HCT116 (cell line): ENCODE measurements around the gene ZIC5. TPM values are rescaled to one million over a fixed set of nuclear protein-coding genes. Genes with fewer than 3 reads are reported as not detected.

Source experiments
- ATAC-seq: fragments of 200-7000 bp; cut with Tn5 transposase; 2 replicates; pipeline ENCODE4 v1.9.1; 2020; ENCODE audit warnings: mild to moderate bottlenecking, moderate library complexity
- BruUV-seq: library from RNA; stranded (reverse); fragments of 400-500 nt; replicated peaks from 2 replicates; lab custom pipeline; 2021; lab: Mats Ljungman, UMichigan
- CTCF ChIA-PET: fragments of 300-600 bp; sonication (Branson Sonifier 250); formaldehyde crosslinking; loops from one replicate; lab custom pipeline; 2021; ENCODE audit warnings: antibody characterized with exemption; lab: Charles Lee
- POLR2A ChIA-PET: fragments of 300-600, 350-600 bp; sonication (Branson Sonifier 250); formaldehyde crosslinking; loops from one replicate; lab custom pipeline; 2021; ENCODE audit warnings: antibody characterized with exemption; lab: Charles Lee
- RAD21 ChIA-PET, 2 experiments: fragments of 300-600 bp; sonication (Branson Sonifier 250); formaldehyde crosslinking; loops; one replicate each; lab custom pipeline; 2023; ENCODE audit warnings: low total read pairs in 2 of 2; ENCODE audit not compliant: uncharacterized antibody in 2 of 2, unreplicated experiment in 2 of 2, low non-redundant PET in 1 of 2; lab: Charles Lee
- DNase-seq: peaks from one replicate; pipeline ENCODE4 v3.0.0-alpha.2; 2010; ENCODE audit warnings: low read depth, low spot score
- H2AFZ ChIP-seq: fragments of 200-600 bp; shearing (Covaris generic), sonication (generic); 2 replicates; pipeline ENCODE4 v1.6.1; 2017; ENCODE audit warnings: low read depth, mixed run types, mixed read lengths, antibody characterized with exemption, low read length; ENCODE audit not compliant: poor library complexity, severe bottlenecking
- H3K27ac ChIP-seq: 2 replicates; pipeline ENCODE4 v1.5.1; 2012; ENCODE audit warnings: low read depth, low read length
- H3K27me3 ChIP-seq: fragments of 200-600 bp; sonication (generic); 2 replicates; pipeline ENCODE4 v1.6.1; 2016; ENCODE audit warnings: mixed run types, low read length, mixed read lengths; ENCODE audit not compliant: insufficient read depth
- H3K36me3 ChIP-seq, 2 experiments: fragments of 200-500 bp in 1 of 2; fragments of 200-600 bp in 1 of 2; sonication (Bioruptor generic) in 1 of 2; sonication (generic) in 1 of 2; 2 replicates each; pipeline versions ENCODE4 v1.5.1 to v1.6.1; 2014 to 2016; ENCODE audit warnings: low read length in 2 of 2, inconsistent platforms in 1 of 2, mixed read lengths in 1 of 2, mixed run types in 1 of 2; ENCODE audit not compliant: insufficient read depth in 2 of 2, control insufficient read depth in 1 of 2
- H3K4me1 ChIP-seq, 2 experiments: fragments of 200-600 bp in 1 of 2; sonication (generic) in 1 of 2; 2 replicates each; pipeline versions ENCODE4 v1.5.1 to v1.6.1; 2012 to 2017; ENCODE audit warnings: low read length in 2 of 2, inconsistent platforms in 1 of 2, mild to moderate bottlenecking in 1 of 2, mixed read lengths in 1 of 2, mixed run types in 1 of 2, moderate library complexity in 1 of 2; ENCODE audit not compliant: insufficient read depth in 2 of 2, control insufficient read depth in 1 of 2
- H3K4me2 ChIP-seq: fragments of 200-600 bp; sonication (generic); 2 replicates; pipeline ENCODE4 v1.6.1; 2017; ENCODE audit warnings: mixed run types, low read length, mixed read lengths
- H3K4me3 ChIP-seq, 2 experiments: fragments of 200-600 bp in 1 of 2; sonication (generic) in 1 of 2; replicated peaks in 1 of 2; 2 replicates each; pipeline ENCODE4 v1.5.1; 2011 to 2016; ENCODE audit warnings: low read length in 2 of 2, control low read depth in 1 of 2, low read depth in 1 of 2, mild to moderate bottlenecking in 1 of 2, mixed read lengths in 1 of 2, mixed run types in 1 of 2
- H3K79me2 ChIP-seq: fragments of 200-600 bp; sonication (generic); 2 replicates; pipeline ENCODE4 v1.6.1; 2017; ENCODE audit warnings: mild to moderate bottlenecking, mixed run types, low read length, moderate library complexity, mixed read lengths; ENCODE audit not compliant: insufficient read depth
- H3K9ac ChIP-seq: fragments of 200-600 bp; sonication (generic); 2 replicates; pipeline ENCODE4 v1.6.1; 2016; ENCODE audit warnings: low read length, mixed read lengths
- H3K9me2 ChIP-seq: fragments of 200-600 bp; sonication (generic), shearing (Covaris generic); 2 replicates; pipeline ENCODE4 v1.6.1; 2017; ENCODE audit warnings: mixed run types, mild to moderate bottlenecking, moderate library complexity; ENCODE audit not compliant: insufficient read depth
- H3K9me3 ChIP-seq, 2 experiments: fragments of 200-500 bp in 1 of 2; fragments of 200-600 bp in 1 of 2; sonication (Bioruptor generic) in 1 of 2; sonication (generic) in 1 of 2; 2 replicates each; pipeline ENCODE4 v1.6.1; 2014 to 2017; ENCODE audit warnings: low read length in 2 of 2, mixed read lengths in 2 of 2, inconsistent platforms in 1 of 2, low read depth in 1 of 2, mild to moderate bottlenecking in 1 of 2, mixed run types in 1 of 2, moderate library complexity in 1 of 2; ENCODE audit not compliant: control insufficient read depth in 1 of 2, insufficient read depth in 1 of 2
- H4K20me1 ChIP-seq: fragments of 200-600 bp; sonication (generic), shearing (Covaris generic); 2 replicates; pipeline ENCODE4 v1.6.1; 2017; ENCODE audit warnings: mixed run types, mild to moderate bottlenecking, moderate library complexity; ENCODE audit not compliant: insufficient read depth
- CEBPB ChIP-seq: IDR thresholded peaks from 2 replicates; pipeline ENCODE4 v1.6.1; 2012; ENCODE audit warnings: low read depth
- EGR1 ChIP-seq: IDR thresholded peaks from 2 replicates; pipeline ENCODE4 v1.6.1; 2012; ENCODE audit warnings: low read depth
- FOSL1 ChIP-seq: IDR thresholded peaks from 2 replicates; pipeline ENCODE4 v1.6.1; 2012; ENCODE audit warnings: low read depth
- JUND ChIP-seq: IDR thresholded peaks from 2 replicates; pipeline ENCODE4 v1.6.1; 2012
- SRF ChIP-seq: IDR thresholded peaks from 2 replicates; pipeline ENCODE4 v1.6.1; 2012; ENCODE audit warnings: low read depth
- ZBTB33 ChIP-seq: IDR thresholded peaks from 2 replicates; pipeline ENCODE4 v1.6.1; 2011; ENCODE audit warnings: mild to moderate bottlenecking, low read length, moderate library complexity; ENCODE audit not compliant: insufficient replicate concordance; ENCODE audit errors: extremely low read depth
- intact Hi-C: fragments of 100-400 bp; cut with micrococcal nuclease; formaldehyde crosslinking; loops from 2 replicates; pipeline ENCODE4 v1.10.0; 2022
- total RNA-seq: library from RNA; stranded (reverse); gene quantifications from one replicate; pipeline ENCODE4 v1.2.1, GENCODE V29; 2021; ENCODE audit not compliant: unreplicated experiment

ZIC5 gene
- total RNA-seq, 1 experiment from 2014 or later, result 10.3 TPM

- Histone ChIP-seq H3K9ac (peak overlapping the region; percentile 86), H3K27ac (peak overlapping the region; percentile 100), H3K79me2 (peaks cover 32% of the 10 kb centered on the region)
These were observed 11.3 kb upstream of the ZIC5 start for GRCh38 chr13:99982731-99983498.

More at GRCh38 chr13:99982731-99983498, 11.3 kb upstream of the ZIC5 start:
- BruUV-seq, result no TSS peak
- intact Hi-C loops, result no loop called here
- Histone ChIP-seq H3K27me3 (no peaks in the 10 kb centered on the region), H3K36me3 (peaks cover 0 to 6% of the 10 kb centered on the region in 2 experiments; a peak in 2 of 4 replicates), H4K20me1 (no peaks in the 10 kb centered on the region), H3K9me2 (no peaks in the 10 kb centered on the region), H3K4me2 (peak overlapping the region; percentile 99), H3K9me3 (no peaks in the 10 kb centered on the region), H3K4me3 (peak overlapping the region; percentile 85 to 96), H3K4me1 (peaks cover 21 to 28% of the 10 kb centered on the region in 2 experiments), H2AFZ (no peak overlapping the region)
- POLR2A ChIA-PET, result no interaction called here
- DNase-seq (no peak), ATAC-seq (no peak)
- CTCF ChIA-PET, result no interaction called here
- TF ChIP-seq JUND, result no peak
- no peak for TF ChIP-seq ZBTB33
- no peak for TF ChIP-seq SRF
- no peak for TF ChIP-seq EGR1
- TF ChIP-seq FOSL1, result no peak
- no peak for TF ChIP-seq CEBPB
- RAD21 ChIA-PET, result interaction anchor here (0.6 to 0.7 kb wide), 4 partner anchors 23 to 253 kb away, joined by 5 to 13 read pairs (median 8); no protein-coding TSS in a partner anchor
